ENCODE measurements around the gene SAA1.

DNA sequence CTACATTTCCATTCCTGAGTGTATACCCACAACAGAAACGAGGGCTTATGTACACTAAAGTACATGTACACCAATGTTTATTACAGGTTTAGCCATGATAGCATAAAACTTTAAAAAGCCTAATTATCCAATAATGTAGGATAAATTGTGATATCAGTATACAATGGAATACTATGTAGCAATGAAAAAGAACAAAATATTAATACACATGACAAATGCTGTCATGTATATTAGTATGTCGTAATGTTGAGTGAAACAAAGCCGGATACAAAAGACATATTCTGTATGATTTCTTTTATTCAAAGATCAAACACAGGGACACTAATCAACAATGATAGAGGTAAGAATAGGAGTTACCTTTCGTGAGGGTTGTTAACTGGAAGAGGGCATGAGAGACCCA, 32.2 kb upstream of the SAA1 start:
- TF ChIP-seq, protein P1, sequence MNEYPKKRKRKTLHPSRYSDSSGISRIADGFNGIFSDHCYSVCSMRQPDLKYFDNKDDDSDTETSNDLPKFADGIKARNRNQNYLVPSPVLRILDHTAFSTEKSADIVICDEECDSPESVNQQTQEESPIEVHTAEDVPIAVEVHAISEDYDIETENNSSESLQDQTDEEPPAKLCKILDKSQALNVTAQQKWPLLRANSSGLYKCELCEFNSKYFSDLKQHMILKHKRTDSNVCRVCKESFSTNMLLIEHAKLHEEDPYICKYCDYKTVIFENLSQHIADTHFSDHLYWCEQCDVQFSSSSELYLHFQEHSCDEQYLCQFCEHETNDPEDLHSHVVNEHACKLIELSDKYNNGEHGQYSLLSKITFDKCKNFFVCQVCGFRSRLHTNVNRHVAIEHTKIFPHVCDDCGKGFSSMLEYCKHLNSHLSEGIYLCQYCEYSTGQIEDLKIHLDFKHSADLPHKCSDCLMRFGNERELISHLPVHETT (CRISPR knock-in tag; conservative IDR thresholded peaks at IDR 0.05 in 1 of 2, IDR thresholded peaks at IDR 0.05 in 1 of 2): no peak
- TF ChIP-seq, protein P2, sequence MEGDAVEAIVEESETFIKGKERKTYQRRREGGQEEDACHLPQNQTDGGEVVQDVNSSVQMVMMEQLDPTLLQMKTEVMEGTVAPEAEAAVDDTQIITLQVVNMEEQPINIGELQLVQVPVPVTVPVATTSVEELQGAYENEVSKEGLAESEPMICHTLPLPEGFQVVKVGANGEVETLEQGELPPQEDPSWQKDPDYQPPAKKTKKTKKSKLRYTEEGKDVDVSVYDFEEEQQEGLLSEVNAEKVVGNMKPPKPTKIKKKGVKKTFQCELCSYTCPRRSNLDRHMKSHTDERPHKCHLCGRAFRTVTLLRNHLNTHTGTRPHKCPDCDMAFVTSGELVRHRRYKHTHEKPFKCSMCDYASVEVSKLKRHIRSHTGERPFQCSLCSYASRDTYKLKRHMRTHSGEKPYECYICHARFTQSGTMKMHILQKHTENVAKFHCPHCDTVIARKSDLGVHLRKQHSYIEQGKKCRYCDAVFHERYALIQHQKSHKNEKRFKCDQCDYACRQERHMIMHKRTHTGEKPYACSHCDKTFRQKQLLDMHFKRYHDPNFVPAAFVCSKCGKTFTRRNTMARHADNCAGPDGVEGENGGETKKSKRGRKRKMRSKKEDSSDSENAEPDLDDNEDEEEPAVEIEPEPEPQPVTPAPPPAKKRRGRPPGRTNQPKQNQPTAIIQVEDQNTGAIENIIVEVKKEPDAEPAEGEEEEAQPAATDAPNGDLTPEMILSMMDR (IDR thresholded peaks at IDR 0.05 in 2 of 3, conservative IDR thresholded peaks at IDR 0.05 in 1 of 3; ENCODE audit: insufficient read depth in 2 of 3, low read depth in 1 of 3, low read length in 3 of 3): no peak
- no peak for TF ChIP-seq HDGF (IDR thresholded peaks at IDR 0.05)
- TF ChIP-seq POLR2A (conservative IDR thresholded peaks at IDR 0.05): no peak
- no peak for TF ChIP-seq NR2C2 (CRISPR knock-in tag; IDR thresholded peaks at IDR 0.05)
- no peak for TF ChIP-seq NR2C2 (tag; IDR thresholded peaks at IDR 0.05)
- TF ChIP-seq, protein P3, sequence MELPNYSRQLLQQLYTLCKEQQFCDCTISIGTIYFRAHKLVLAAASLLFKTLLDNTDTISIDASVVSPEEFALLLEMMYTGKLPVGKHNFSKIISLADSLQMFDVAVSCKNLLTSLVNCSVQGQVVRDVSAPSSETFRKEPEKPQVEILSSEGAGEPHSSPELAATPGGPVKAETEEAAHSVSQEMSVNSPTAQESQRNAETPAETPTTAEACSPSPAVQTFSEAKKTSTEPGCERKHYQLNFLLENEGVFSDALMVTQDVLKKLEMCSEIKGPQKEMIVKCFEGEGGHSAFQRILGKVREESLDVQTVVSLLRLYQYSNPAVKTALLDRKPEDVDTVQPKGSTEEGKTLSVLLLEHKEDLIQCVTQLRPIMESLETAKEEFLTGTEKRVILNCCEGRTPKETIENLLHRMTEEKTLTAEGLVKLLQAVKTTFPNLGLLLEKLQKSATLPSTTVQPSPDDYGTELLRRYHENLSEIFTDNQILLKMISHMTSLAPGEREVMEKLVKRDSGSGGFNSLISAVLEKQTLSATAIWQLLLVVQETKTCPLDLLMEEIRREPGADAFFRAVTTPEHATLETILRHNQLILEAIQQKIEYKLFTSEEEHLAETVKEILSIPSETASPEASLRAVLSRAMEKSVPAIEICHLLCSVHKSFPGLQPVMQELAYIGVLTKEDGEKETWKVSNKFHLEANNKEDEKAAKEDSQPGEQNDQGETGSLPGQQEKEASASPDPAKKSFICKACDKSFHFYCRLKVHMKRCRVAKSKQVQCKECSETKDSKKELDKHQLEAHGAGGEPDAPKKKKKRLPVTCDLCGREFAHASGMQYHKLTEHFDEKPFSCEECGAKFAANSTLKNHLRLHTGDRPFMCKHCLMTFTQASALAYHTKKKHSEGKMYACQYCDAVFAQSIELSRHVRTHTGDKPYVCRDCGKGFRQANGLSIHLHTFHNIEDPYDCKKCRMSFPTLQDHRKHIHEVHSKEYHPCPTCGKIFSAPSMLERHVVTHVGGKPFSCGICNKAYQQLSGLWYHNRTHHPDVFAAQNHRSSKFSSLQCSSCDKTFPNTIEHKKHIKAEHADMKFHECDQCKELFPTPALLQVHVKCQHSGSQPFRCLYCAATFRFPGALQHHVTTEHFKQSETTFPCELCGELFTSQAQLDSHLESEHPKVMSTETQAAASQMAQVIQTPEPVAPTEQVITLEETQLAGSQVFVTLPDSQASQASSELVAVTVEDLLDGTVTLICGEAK (IDR thresholded peaks at IDR 0.05): no peak
- TF ChIP-seq, protein P3 (CRISPR knock-in tag; IDR thresholded peaks at IDR 0.05): no peak
- no peak for TF ChIP-seq KDM1A (IDR thresholded peaks at IDR 0.05)
- no peak for TF ChIP-seq ZNF707 (CRISPR knock-in tag; conservative IDR thresholded peaks at IDR 0.05)
- TF ChIP-seq, protein P4, sequence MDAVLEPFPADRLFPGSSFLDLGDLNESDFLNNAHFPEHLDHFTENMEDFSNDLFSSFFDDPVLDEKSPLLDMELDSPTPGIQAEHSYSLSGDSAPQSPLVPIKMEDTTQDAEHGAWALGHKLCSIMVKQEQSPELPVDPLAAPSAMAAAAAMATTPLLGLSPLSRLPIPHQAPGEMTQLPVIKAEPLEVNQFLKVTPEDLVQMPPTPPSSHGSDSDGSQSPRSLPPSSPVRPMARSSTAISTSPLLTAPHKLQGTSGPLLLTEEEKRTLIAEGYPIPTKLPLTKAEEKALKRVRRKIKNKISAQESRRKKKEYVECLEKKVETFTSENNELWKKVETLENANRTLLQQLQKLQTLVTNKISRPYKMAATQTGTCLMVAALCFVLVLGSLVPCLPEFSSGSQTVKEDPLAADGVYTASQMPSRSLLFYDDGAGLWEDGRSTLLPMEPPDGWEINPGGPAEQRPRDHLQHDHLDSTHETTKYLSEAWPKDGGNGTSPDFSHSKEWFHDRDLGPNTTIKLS (IDR thresholded peaks at IDR 0.05; ENCODE audit: borderline replicate concordance, low read depth): no peak
- no peak for TF ChIP-seq EP400 (IDR thresholded peaks at IDR 0.05)
- TF ChIP-seq, protein P5, sequence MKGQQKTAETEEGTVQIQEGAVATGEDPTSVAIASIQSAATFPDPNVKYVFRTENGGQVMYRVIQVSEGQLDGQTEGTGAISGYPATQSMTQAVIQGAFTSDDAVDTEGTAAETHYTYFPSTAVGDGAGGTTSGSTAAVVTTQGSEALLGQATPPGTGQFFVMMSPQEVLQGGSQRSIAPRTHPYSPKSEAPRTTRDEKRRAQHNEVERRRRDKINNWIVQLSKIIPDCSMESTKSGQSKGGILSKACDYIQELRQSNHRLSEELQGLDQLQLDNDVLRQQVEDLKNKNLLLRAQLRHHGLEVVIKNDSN (CRISPR knock-in tag; IDR thresholded peaks at IDR 0.05): no peak
- no peak for TF ChIP-seq CBX3 (IDR thresholded peaks at IDR 0.05; ENCODE audit: borderline replicate concordance in 1 of 2, low read length in 2 of 2)
- no peak for TF ChIP-seq HNRNPL (IDR thresholded peaks at IDR 0.05; ENCODE audit: low read depth, low read length)

Data from K562 (cell line).